GM19372 (cell line): Measurements from ENCODE around the gene GMPPB.
"Not testable (repeated sequence)": the region's sequence is repeated elsewhere in the genome, so short reads cannot be mapped to it uniquely, and the experiment has no call there.

Source experiments
- ATAC-seq: cut with Tn5 transposase; IDR thresholded peaks from one replicate; pipeline ENCODE4 v1.9.1; 2021; ENCODE audit warnings: mild to moderate bottlenecking, low read depth, moderate library complexity; ENCODE audit not compliant: unreplicated experiment

GMPPB gene

GRCh38 chr3:49714728-49715550, 8.8 kb downstream of the GMPPB start:
- ATAC-seq = no peak

GRCh38 chr3:49713336-49714105, 10.2 kb downstream of the GMPPB start:
- no peak for ATAC-seq

DNA sequence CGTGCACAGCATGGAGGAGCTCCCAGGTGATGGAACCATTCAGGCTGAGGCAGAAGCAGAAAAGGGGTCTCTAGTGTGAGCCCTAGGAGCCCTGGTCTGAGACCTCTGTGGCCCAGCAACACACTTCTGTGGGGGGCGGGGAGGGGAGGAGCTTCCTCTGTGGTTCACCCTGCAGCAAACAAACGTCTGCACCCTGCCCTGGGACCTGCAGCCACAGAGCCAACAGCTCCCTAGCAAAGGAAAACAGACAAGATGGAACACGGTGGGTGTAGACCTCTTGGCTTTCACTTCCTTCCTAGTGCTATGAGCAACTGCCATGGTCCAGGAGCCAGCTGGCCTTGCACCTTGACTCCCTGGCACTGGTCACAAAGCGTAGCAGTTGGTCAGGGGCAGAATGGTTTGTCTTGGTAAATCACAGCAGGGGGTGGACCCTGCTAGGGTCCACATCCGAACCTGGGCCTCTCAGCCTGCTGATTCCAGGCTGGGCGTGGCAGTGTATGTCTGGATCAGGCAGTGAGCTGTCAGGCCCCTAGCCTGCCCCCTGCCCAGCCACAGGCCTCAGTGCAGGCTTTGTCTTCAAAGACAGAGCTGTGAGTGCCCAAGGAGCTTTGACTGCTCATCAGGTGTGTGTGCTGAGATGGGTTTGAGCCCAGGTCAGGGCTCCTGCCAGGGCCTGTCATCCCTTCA, 11.0 kb downstream of the GMPPB start:
- no peak for ATAC-seq

DNA sequence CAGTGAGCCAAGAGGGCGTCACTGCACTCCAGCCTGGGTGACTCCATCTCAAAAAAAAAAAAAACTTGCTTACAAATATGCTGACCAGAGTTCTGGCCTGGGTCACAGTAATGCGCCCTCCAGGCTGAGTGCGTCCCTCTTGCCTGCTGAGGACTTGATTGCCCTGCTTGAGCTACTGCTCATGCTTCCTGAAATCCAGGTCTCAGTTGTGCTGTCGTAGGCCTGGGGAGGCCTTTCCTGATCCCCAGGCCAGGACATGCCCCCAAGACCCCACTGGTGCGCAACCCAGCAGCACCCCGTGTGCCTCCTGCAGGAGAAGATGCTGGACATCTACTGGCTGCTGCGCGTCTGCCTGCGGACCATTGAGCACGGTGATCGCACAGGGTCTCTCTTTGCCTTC, 11.6 kb downstream of the GMPPB start:
- ATAC-seq = no peak

DNA sequence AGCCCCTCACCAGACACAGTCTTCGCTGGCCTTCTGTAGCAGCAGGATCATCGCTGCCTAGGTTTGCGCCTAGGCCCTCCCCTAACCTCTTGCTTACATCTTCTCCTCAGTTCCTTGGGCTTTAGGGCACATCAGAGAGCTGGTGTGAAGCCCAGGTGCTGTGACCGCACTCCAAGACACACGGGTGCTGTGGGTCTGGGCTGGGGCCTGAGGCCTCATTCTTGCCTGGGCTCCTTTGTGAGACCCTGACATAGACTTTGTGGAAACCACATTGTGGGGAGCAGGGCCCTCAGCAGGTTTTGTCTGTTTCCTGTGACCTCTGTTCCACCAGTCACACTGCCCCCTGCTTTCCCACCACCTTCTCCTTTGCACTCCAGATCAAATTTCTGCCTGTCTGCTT, 12.3 kb downstream of the GMPPB start:
- no peak for ATAC-seq

DNA sequence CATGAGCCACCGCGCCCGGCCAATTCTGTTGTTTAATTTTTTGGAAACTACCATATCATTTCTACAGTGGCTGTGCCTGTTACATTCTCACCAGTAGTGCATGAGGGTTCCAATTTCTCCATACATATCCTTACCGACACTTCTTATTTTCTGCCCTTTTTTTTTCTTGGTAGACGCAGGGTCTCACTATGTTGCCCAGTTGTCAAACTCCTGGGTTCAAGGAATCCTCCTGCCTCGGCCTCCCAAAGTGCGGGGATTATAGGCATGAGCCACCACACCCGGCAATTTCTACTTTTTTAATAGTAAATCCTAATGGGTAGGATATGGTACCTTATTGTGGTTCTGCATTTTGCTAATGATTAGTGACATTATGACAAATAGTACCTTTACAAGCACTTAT, 13.9 kb downstream of the GMPPB start:
- ATAC-seq = no peak

DNA sequence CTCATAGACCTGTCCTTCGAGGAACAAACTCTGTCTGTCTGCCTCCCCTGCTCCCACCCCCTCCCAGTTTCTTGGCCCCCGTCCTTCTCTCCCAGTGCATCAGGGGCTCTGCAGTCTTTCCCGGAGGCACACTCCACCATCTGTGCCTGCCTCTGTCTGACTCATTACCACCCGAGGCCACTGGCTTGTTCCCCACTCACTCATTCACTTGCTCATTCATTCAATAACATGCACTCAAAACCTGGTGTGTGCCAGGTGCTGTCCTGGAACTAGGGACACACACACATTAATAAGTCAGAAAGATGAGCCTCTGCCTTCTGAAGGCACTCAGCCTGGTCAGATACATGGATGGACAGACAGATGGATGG, 16.7 kb downstream of the GMPPB start:
- no peak for ATAC-seq

GRCh38 chr3:49706456-49707112, 17.2 kb downstream of the GMPPB start:
- no peak for ATAC-seq

DNA sequence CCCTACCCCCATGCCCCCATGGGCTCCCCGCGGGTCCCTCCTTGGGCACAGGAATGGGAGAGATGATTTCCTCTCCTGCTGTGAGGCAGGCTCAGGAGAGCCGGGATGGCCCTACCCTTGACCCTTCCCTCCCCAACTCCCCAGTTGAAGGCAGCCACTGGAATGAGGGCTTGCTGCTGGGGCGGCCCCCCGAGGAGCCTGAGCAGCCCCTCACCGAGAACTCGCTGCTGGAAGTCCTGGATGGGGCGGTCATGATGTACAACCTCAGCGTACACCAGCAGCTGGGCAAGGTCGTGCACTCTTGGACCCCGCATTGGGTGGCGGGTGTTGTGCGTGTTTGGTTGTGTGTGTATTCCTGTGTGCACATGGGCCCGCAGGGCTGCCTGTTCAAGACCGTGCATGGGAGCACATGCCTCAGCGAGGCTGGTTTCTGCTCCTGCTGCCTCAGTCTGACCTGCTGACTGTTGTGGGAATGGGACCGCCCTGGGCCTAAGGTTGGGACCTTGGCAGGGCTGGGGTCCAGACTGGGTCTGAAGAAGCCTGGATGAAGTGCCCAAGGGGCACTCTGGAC, 18.3 kb downstream of the GMPPB start:
- no peak for ATAC-seq

DNA sequence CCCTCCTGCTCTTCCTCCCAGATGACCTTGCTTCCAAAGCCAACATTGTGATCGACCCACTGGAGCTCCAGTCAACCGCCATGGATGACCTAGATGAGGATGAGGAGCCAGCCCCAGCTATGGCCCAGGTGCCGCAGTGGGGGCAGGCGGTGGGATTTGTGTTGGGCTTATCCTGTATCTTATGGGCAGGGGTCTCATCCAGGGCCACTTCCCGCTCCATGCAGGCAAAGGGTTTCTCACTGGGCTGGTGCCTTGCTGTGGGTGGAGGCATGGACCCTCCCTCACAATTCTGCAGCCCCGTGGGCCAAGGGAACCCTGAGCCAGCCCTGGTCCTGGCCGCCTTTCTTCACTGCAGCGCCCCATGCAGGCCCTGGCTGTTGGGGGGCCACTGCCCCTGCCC, 19.1 kb downstream of the GMPPB start:
- no peak for ATAC-seq

GRCh38 chr3:49703956-49704355, 19.8 kb downstream of the GMPPB start:
- ATAC-seq = no peak

DNA sequence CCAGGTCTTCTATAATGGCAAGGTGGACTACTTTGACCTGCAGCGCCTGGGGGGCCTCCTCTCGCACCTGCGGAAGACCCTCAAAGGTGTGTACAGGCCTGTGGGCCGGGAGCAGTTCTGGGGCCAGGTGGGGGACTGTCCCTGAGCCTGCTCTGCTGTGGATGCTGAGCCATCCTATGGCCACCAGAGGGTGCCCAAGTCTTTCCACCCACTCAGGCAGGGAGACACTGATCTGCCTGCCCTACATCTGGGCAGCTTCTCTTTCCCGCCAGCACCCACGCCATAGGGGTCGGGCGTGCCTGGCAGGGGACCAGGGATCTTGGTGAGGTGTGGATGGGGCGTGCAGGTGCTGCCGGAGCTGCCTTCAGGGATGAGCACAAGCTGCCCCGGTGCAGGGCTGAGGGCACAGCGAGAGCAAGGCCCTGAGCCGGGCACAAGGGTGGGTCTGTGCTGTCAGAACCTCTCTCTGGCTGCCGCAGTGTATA, 20.3 kb downstream of the GMPPB start:
- no peak for ATAC-seq

GRCh38 chr3:49702672-49703071, 21.1 kb downstream of the GMPPB start:
- no peak for ATAC-seq

DNA sequence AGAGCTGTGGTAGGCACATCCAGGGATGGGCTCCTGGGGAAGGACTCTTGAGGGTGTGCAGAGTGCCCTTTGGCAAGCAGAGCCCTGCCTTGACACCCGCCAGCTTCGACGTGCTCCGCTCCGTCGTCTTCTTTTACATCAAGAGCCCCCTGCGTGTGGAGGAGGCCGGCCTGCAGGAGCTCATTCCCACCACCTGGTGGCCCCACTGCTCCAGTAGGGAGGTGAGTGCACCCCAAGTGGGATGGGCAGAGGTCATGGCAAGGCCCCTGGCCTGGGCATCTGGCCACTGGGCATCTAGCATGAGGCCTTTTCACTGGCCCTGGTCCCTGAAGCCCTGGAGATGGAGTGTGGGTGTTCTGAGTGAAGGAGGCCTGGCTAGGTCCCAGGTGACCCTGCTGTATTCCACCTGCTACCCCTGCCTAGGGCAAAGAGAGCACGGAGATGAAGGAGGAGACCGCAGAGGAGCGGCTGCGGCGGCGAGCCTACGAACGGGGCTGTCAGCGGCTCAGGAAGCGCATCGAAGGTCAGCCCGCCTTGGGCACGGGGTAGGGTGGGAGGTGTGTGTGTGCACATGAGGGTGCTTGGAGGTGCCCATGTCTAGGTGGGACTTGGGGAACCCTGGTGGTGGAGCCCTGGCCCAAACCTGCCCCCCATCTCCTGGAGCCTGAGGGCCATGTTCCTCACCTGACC, 22.2 kb downstream of the GMPPB start:
- ATAC-seq = no peak

GRCh38 chr3:49700453-49701128, 23.2 kb downstream of the GMPPB start:
- no peak for ATAC-seq

- no peak for ATAC-seq
Measured at GRCh38 chr3:49700014-49700413, 23.7 kb downstream of the GMPPB start.

- ATAC-seq = no peak
Measured at GRCh38 chr3:49699281-49699979, 24.3 kb downstream of the GMPPB start.

DNA sequence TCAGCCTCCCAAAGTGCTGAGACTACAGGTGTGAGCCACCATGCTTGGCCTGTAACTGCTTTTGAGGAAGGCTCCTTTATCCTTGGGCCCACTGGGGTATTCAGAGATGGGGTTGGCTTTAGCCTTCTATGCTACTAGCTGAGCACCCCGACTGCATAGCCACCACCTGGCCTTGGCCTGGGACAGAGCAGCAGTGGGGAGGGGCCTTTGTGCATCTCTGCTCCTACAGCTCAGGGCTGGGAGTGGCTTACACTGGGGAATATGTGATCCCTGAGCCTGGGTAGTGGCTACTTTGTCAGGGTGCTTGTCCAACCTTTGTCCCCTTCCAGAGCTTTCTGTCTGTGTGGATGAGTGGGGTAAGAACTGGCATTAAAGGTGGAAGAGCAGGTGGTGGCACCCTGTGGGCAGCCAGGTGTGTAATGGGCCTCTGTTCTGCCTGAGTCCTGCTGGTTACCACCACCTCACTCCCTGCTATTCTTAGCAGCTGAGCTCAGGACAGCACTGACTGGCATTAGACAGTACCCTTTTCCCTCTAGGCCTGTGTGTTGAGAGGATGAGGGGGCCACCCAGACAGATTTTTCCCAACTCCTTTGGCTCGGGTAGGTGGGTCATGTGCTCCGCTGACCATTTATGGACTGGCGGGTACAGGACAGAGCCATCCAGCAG, 28.3 kb downstream of the GMPPB start:
- ATAC-seq = not testable (repeated sequence)
